ENCODE results near the gene TUBGCP6. TPM values are rescaled to one million over a fixed set of nuclear protein-coding genes. Genes with fewer than 3 reads are reported as not detected.

The TUBGCP6 gene
- total RNA-seq, 1 donor from 2014 or later: 26.3 TPM

GRCh38 chr22:50257451-50258360 lies 12.9 kb upstream of the TUBGCP6 start:
- Histone ChIP-seq H3K79me2 (ENCODE audit: insufficient read depth, low read length) (peaks cover 26% of the 10 kb centered on the region), H3K4me1 (ENCODE audit: insufficient read depth, low read length) (peaks cover 14% of the 10 kb centered on the region), H3K4me2 (ENCODE audit: low read length) (no peak overlapping the region), H3K4me3 (ENCODE audit: insufficient read depth, low read depth, low read length) (no peak overlapping the region), H3K9ac (ENCODE audit: low read length) (no peak overlapping the region), H2AFZ (ENCODE audit: low read depth, low read length) (no peak overlapping the region), H3K27me3 (ENCODE audit: insufficient read depth, low read length) (no peaks in the 10 kb centered on the region), H3K36me3 (ENCODE audit: insufficient read depth, low read length) (no peaks in the 10 kb centered on the region), H3K9me3 (ENCODE audit: insufficient read depth, low read depth, low read length) (no peaks in the 10 kb centered on the region), H3K27ac (ENCODE audit: low read depth, low read length) (no peak overlapping the region), H4K20me1 (ENCODE audit: insufficient read depth, low read length) (peaks cover 20% of the 10 kb centered on the region)
- H3K9me3 Mint-ChIP-seq (ENCODE audit: unreplicated experiment): no peaks in the 10 kb centered on the region
- TF ChIP-seq, protein P1, sequence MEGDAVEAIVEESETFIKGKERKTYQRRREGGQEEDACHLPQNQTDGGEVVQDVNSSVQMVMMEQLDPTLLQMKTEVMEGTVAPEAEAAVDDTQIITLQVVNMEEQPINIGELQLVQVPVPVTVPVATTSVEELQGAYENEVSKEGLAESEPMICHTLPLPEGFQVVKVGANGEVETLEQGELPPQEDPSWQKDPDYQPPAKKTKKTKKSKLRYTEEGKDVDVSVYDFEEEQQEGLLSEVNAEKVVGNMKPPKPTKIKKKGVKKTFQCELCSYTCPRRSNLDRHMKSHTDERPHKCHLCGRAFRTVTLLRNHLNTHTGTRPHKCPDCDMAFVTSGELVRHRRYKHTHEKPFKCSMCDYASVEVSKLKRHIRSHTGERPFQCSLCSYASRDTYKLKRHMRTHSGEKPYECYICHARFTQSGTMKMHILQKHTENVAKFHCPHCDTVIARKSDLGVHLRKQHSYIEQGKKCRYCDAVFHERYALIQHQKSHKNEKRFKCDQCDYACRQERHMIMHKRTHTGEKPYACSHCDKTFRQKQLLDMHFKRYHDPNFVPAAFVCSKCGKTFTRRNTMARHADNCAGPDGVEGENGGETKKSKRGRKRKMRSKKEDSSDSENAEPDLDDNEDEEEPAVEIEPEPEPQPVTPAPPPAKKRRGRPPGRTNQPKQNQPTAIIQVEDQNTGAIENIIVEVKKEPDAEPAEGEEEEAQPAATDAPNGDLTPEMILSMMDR (IDR thresholded peaks at IDR 0.05; ENCODE audit: insufficient read depth, low read depth, low read length): no peak
- no peak for TF ChIP-seq EZH2 (IDR thresholded peaks at IDR 0.05; ENCODE audit: insufficient read depth, low read length)
- no peak overlapping the region for H3K4me3 Mint-ChIP-seq (ENCODE audit: unreplicated experiment)
- no peak overlapping the region for H3K27ac Mint-ChIP-seq (ENCODE audit: unreplicated experiment)
- H3K4me1 Mint-ChIP-seq (ENCODE audit: low read depth, unreplicated experiment): peaks cover 7% of the 10 kb centered on the region
- FAIRE-seq (no peak), DNase-seq (ENCODE audit: low read depth) (no peak)
- peaks cover 2% of the 10 kb centered on the region for H3K36me3 Mint-ChIP-seq (ENCODE audit: low read depth, unreplicated experiment)
- no peaks in the 10 kb centered on the region for H3K27me3 Mint-ChIP-seq (ENCODE audit: low read depth, unreplicated experiment)

GRCh38 chr22:50257041-50257440 lies 12.2 kb upstream of the TUBGCP6 start:
- no peak overlapping the region for H3K9ac ChIP-seq (ENCODE audit: low read length)
- H4K20me1 ChIP-seq (ENCODE audit: insufficient read depth, low read length): peaks cover 26% of the 10 kb centered on the region
- no peaks in the 10 kb centered on the region for H3K36me3 ChIP-seq (ENCODE audit: insufficient read depth, low read length)
- H3K4me2 ChIP-seq (ENCODE audit: low read length): no peak overlapping the region
- no peaks in the 10 kb centered on the region for H3K27me3 ChIP-seq (ENCODE audit: insufficient read depth, low read length)
- DNase-seq (ENCODE audit: low read depth) (no peak), FAIRE-seq (no peak)
- no peak overlapping the region for H3K27ac Mint-ChIP-seq (ENCODE audit: unreplicated experiment)
- TF ChIP-seq, protein P1 (IDR thresholded peaks at IDR 0.05; ENCODE audit: insufficient read depth, low read depth, low read length): no peak
- no peak for TF ChIP-seq EZH2 (IDR thresholded peaks at IDR 0.05; ENCODE audit: insufficient read depth, low read length)
- H2AFZ ChIP-seq (ENCODE audit: low read depth, low read length): no peak overlapping the region
- H3K4me1 Mint-ChIP-seq (ENCODE audit: low read depth, unreplicated experiment): peaks cover 7% of the 10 kb centered on the region
- H3K36me3 Mint-ChIP-seq (ENCODE audit: low read depth, unreplicated experiment): peaks cover 2% of the 10 kb centered on the region
- H3K4me3 ChIP-seq (ENCODE audit: insufficient read depth, low read depth, low read length): no peak overlapping the region
- no peak overlapping the region for H3K4me3 Mint-ChIP-seq (ENCODE audit: unreplicated experiment)
- H3K27me3 Mint-ChIP-seq (ENCODE audit: low read depth, unreplicated experiment): no peaks in the 10 kb centered on the region
- no peak overlapping the region for H3K27ac ChIP-seq (ENCODE audit: low read depth, low read length)
- no peaks in the 10 kb centered on the region for H3K9me3 Mint-ChIP-seq (ENCODE audit: unreplicated experiment)
- no peaks in the 10 kb centered on the region for H3K9me3 ChIP-seq (ENCODE audit: insufficient read depth, low read depth, low read length)
- H3K79me2 ChIP-seq (ENCODE audit: insufficient read depth, low read length): peaks cover 26% of the 10 kb centered on the region
- H3K4me1 ChIP-seq (ENCODE audit: insufficient read depth, low read length): peaks cover 8% of the 10 kb centered on the region
